GM12872 (cell line): Measurements from ENCODE around the gene PDGFA.

Source experiments
- CTCF ChIP-seq: IDR thresholded peaks from 3 replicates; pipeline ENCODE4 v1.5.1; 2011; ENCODE audit warnings: low read depth, mild to moderate bottlenecking, low read length, moderate library complexity; ENCODE audit not compliant: insufficient read depth

The PDGFA gene

DNA sequence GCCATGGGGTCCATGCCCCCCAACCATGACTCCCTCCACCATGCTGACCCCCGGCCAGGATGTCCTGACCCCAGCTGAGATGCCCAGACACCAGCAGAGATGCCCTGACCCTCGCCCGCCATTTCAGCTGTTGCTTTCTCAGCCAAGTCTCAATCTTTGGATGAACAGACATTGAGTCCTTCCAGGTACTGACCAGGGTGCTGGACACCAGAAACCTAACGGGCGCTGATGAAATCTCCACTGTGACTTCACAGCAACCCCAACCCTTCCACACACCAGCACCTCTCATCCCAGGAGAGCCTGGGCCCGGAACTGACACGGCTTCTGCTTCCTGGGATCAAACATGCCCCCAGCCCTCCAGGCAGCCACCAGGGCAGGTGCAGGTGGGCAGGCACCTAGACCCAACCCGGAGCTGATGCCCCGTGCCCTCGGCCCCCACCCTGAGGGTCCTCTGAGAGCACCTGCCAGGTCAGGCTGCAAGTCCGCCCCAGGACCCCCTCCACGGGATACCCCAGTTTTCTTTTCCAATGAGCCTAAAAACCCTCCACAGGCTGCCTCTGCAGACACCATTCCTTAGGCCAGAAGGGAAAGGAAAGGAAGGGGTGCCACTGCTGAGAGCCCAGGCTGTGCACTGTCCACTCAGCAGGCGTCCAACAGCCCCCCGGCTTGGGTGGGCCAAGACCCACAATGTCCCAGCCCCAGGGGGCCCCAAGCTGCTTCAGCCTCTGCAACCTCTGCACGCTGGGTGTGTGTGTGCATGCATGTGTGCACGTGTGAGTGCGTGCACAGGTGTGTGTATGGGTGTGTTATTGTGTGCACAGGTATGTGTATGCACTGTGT is 43.4 kb upstream of the PDGFA start:
- TF ChIP-seq CTCF = no peak

DNA sequence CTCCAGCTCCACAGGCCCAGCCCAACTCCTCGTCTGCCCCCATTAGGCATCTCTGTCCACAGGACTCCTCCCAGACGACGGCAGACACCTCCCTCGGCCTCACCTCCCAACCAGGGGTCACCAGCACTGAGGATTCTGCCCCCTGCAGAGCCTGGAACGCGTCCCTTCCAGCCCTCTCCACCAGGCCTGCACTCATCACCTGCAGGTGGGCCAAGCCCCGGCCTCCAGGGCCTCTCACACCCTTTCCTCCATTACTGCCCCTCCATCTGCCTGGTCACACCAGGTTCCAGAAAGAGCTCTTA is 42.7 kb upstream of the PDGFA start:
- TF ChIP-seq CTCF = no peak

GRCh38 chr7:561631-562373 is 42.2 kb upstream of the PDGFA start:
- TF ChIP-seq CTCF = no peak

DNA sequence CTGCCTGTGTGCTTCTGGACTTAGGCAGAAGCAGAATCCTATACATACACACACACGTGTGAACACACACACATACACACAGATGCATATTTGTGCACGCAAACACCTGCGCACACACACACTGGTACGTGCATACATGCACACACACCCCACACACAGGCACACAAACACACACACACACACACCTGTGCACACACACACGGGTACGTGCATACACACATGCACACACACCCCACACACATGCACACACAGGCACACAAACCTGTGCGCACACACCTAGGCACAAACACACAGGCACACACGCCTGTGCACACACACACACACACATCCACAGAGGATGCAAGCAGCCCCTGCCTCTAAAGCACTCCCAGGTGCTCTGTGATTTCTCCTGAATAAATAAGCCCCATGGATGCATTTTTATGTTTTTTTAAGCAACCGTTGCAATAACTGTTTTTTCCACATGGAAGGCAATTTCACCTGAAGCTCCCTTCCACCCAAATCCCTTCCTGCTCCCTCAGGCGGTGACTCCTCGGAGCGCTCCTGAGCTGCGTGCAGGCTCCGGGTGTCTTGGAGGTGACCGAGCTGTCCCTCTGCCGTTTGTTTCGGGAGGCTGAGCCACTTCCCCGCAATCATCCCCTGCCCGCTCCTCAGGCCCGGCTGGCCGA is 41.5 kb upstream of the PDGFA start:
- no peak for TF ChIP-seq CTCF

DNA sequence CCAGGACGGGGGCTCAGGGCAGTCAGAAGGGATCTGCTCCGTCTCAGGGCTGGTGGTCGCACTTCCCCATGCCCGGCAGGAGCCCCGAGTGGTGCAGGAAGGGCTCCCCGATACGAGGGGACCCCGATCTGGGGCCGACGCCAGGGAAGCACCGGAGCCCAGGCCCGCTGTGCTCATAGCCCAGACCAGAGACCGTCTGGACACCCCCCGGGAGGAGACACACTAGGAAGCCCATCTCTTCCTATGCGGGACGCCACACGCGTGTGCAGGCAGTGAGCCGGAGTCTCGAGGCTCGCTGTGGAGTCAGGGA is 39.7 kb upstream of the PDGFA start:
- no peak for TF ChIP-seq CTCF

GRCh38 chr7:557558-557881 is 37.9 kb upstream of the PDGFA start:
- no peak for TF ChIP-seq CTCF

DNA sequence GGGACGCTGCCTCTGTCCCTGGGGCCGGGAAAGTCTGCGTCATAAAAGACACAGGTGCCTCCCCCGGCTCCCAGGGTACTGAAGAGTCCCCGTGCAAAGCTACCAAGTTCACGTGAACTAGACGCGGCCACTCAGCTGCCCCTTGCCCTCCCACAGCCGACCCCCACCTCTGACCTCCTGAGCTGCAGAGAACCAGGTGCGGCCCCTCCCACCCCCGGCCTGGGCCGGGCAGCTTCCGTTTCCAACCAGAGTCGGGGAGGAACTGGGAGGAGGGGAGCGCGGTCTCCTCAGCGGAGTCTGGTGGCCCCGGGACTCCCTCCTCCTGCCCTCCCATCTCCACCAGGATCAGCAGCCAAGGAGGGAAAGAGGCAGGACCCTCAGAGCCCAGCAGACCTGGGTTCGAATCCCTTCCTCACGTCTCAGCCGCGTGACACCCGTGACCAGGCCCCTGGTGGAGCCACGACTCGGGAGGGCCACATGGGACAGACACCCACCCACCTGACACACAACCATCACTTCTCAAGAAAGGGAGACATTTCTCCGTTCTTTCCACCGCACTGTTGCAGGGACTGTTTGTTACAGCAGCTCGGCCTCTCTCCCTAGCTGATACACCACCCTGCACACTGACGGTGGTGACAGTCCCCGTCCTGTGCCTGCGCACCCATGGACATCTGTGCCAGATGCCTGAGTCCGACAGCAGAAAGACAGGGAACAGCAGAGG is 37.4 kb upstream of the PDGFA start:
- TF ChIP-seq CTCF = no peak
